Neural progenitor cell (in vitro differentiated cells): ENCODE measurements around the gene VPS16.

Experiments used
- EZH2 ChIP-seq: fragments of 200-600 bp; sonication (generic); IDR thresholded peaks from 2 replicates; pipeline ENCODE4 v1.6.1; 2017; ENCODE audit warnings: antibody characterized with exemption, mild to moderate bottlenecking, moderate library complexity
- TF ChIP-seq, protein P1 (sequence below): fragments of 200-600 bp; sonication (generic); IDR thresholded peaks from 2 replicates; pipeline ENCODE4 v1.5.1; 2017; ENCODE audit warnings: antibody characterized with exemption, mild to moderate bottlenecking

DNA sequence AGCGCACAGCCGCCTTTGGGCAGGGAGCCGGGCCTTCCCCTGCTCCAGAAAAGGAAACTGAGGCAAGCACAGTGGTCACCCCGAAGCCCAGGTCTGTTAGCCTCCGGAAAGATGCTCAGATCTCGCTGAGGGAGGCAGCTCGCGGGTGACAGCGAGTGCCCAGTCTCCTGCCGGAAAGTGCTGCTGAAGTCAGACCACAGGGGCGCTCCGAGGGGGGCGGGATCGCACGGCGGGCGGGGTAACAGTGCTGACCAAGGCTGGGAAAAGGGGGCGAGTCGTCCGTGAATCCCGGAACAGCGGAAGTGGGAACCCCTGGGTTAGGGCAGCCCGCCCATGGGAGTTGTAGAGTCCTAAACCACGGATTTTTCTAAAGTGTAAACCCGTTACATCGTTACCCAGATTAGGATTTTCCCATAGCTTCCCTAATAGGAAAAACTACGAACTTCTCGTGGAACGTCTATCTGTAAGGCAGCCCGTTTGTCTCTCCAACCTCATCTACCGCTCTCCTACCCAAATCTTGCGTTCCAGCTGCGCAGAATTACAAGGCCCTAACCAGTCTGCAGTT, 504 bp downstream of the VPS16 start:
- TF ChIP-seq, protein P1, sequence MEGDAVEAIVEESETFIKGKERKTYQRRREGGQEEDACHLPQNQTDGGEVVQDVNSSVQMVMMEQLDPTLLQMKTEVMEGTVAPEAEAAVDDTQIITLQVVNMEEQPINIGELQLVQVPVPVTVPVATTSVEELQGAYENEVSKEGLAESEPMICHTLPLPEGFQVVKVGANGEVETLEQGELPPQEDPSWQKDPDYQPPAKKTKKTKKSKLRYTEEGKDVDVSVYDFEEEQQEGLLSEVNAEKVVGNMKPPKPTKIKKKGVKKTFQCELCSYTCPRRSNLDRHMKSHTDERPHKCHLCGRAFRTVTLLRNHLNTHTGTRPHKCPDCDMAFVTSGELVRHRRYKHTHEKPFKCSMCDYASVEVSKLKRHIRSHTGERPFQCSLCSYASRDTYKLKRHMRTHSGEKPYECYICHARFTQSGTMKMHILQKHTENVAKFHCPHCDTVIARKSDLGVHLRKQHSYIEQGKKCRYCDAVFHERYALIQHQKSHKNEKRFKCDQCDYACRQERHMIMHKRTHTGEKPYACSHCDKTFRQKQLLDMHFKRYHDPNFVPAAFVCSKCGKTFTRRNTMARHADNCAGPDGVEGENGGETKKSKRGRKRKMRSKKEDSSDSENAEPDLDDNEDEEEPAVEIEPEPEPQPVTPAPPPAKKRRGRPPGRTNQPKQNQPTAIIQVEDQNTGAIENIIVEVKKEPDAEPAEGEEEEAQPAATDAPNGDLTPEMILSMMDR: no peak
- TF ChIP-seq EZH2: no peak
